Kidney (tissue), 14 donors: Measurements from ENCODE around the gene PLCD1. TPM values are rescaled to one million over a fixed set of nuclear protein-coding genes. Genes with fewer than 3 reads are reported as not detected.

Source experiments
- DNase-seq, 5 donors: peaks; one replicate each; pipeline ENCODE4 v3.0.0-alpha.2; 2013 to 2020
- FAIRE-seq: peaks from 2 replicates; lab custom pipeline; 2012; peaks lifted over from hg19 to GRCh38; lab: Jason Lieb, UNC
- H3K27ac ChIP-seq, 2 donors: one replicate each; pipeline ENCODE4 v1.7.0; 2013; ENCODE audit warnings: low read depth in 2 of 2, low read length in 2 of 2, inconsistent platforms in 1 of 2
- H3K27me3 ChIP-seq: one replicate; pipeline ENCODE4 v1.7.1; 2013; ENCODE audit warnings: low read length, inconsistent platforms; ENCODE audit not compliant: control insufficient read depth, insufficient read depth
- H3K36me3 ChIP-seq, 3 donors: one replicate each; pipeline versions ENCODE4 v1.7.0 to v1.7.1; 2013; ENCODE audit warnings: low read length in 3 of 3, control low read depth in 1 of 3, inconsistent platforms in 1 of 3; ENCODE audit not compliant: insufficient read depth in 3 of 3, control insufficient read depth in 2 of 3
- H3K4me1 ChIP-seq, 3 donors: one replicate each; pipeline versions ENCODE4 v1.7.0 to v1.7.1; 2013; ENCODE audit warnings: low read length in 3 of 3, inconsistent platforms in 1 of 3, low read depth in 1 of 3; ENCODE audit not compliant: control insufficient read depth in 2 of 3, insufficient read depth in 2 of 3
- H3K4me3 ChIP-seq, 3 donors: one replicate each; pipeline versions ENCODE4 v1.7.0 to v1.8.1; 2013; ENCODE audit warnings: low read length in 3 of 3, control low read depth in 1 of 3, inconsistent platforms in 1 of 3
- H3K9ac ChIP-seq, 3 donors: one replicate each; pipeline versions ENCODE4 v1.7.0 to v1.7.1; 2013; ENCODE audit warnings: low read length in 3 of 3, control low read depth in 1 of 3, inconsistent platforms in 1 of 3
- H3K9me3 ChIP-seq, 3 donors: one replicate each; pipeline versions ENCODE4 v1.7.0 to v1.7.1; 2013; ENCODE audit warnings: low read length in 3 of 3, control low read depth in 1 of 3, inconsistent platforms in 1 of 3; ENCODE audit not compliant: control insufficient read depth in 2 of 3, insufficient read depth in 1 of 3
- CTCF ChIP-seq: IDR thresholded peaks from 3 replicates; pipeline ENCODE4 v1.5.1; 2012; ENCODE audit warnings: mild to moderate bottlenecking, moderate library complexity, borderline replicate concordance; ENCODE audit not compliant: insufficient read depth; ENCODE audit errors: extremely low read depth
- intact Hi-C: fragments of 100-400 bp; cut with DNase I; formaldehyde crosslinking; loops from one replicate; pipeline ENCODE4 v1.11.1; 2022
- polyA plus RNA-seq: library from polyadenylated mRNA; stranded (reverse); fragments of 350-450 nt; fragmentation: Illumina TruSeq; extraction: RNeasy Lipid Tissue Mini Kit (QIAGEN cat#74804); gene quantifications from one replicate; pipeline ENCODE4 v1.2.3, GENCODE V29; 2014; ENCODE audit warnings: low read depth, low replicate concordance; ENCODE audit not compliant: insufficient read depth
- total RNA-seq: library from RNA; stranded (reverse); fragmentation: NEBNext Ultra II Directional; extraction: Animal tissue kit (Norgen Biotek cat#: 25700); gene quantifications from one replicate; pipeline ENCODE4 v1.2.1, GENCODE V29; 2021
- donor health status: control.
- donor health status: control.
- donor health status: control.
- donor health status: control.
- donor health status: control.
- donor health status: DM: yes; HTN: yes; CAD: no.
- donor health status: Normal renal cell carcinoma (clear cell type).

The PLCD1 gene
- total and polyA plus RNA-seq, 2 donors from 2014 or later: 39.1 to 50.0 TPM

GRCh38 chr3:37982331-37982730 lies 47.1 kb downstream of the PLCD1 start:
- Histone ChIP-seq H3K27me3 (no peaks in the 10 kb centered on the region), H3K9me3 (no peaks in the 10 kb centered on the region), H3K4me1 (no peaks in the 10 kb centered on the region), H3K9ac (no peak overlapping the region), H3K36me3 (peaks cover 3 to 23% (median 15%) of the 10 kb centered on the region in 3 donors), H3K4me3 (no peak overlapping the region), H3K27ac (no peak overlapping the region)
- no peak for DNase-seq
- no peak for TF ChIP-seq CTCF
- intact Hi-C loops: no loop called here
- FAIRE-seq: no peak

- Histone ChIP-seq H3K4me1 (no peaks in the 10 kb centered on the region), H3K9me3 (no peaks in the 10 kb centered on the region), H3K4me3 (no peak overlapping the region), H3K27me3 (no peaks in the 10 kb centered on the region), H3K36me3 (peaks cover 3 to 33% (median 16%) of the 10 kb centered on the region in 3 donors), H3K9ac (no peak overlapping the region), H3K27ac (no peak overlapping the region)
- DNase-seq (no peak), FAIRE-seq (no peak)
- intact Hi-C loops: no loop called here
- no peak for TF ChIP-seq CTCF
Measured at GRCh38 chr3:37981348-37981664, 48.1 kb downstream of the PLCD1 start.

GRCh38 chr3:37980462-37981347 lies 48.7 kb downstream of the PLCD1 start:
- no peaks in the 10 kb centered on the region for H3K4me1 ChIP-seq
- no peaks in the 10 kb centered on the region for H3K9me3 ChIP-seq
- H3K27ac ChIP-seq: no peak overlapping the region
- FAIRE-seq (no peak), DNase-seq (no peak)
- TF ChIP-seq CTCF: no peak
- peaks cover 3 to 39% (median 21%) of the 10 kb centered on the region in 3 donors for H3K36me3 ChIP-seq
- intact Hi-C loops: no loop called here
- H3K9ac ChIP-seq: no peak overlapping the region
- H3K27me3 ChIP-seq: no peaks in the 10 kb centered on the region
- no peak overlapping the region for H3K4me3 ChIP-seq
